GM12873 (cell line): Measurements from ENCODE around the gene SPO11.

Experiments
- CTCF ChIP-seq: IDR thresholded peaks from 2 replicates; pipeline ENCODE4 v1.5.1; 2012; ENCODE audit warnings: low read depth, mild to moderate bottlenecking, moderate library complexity, low read length, control low read depth; ENCODE audit not compliant: insufficient read depth; ENCODE audit errors: missing control alignments

Gene SPO11

DNA sequence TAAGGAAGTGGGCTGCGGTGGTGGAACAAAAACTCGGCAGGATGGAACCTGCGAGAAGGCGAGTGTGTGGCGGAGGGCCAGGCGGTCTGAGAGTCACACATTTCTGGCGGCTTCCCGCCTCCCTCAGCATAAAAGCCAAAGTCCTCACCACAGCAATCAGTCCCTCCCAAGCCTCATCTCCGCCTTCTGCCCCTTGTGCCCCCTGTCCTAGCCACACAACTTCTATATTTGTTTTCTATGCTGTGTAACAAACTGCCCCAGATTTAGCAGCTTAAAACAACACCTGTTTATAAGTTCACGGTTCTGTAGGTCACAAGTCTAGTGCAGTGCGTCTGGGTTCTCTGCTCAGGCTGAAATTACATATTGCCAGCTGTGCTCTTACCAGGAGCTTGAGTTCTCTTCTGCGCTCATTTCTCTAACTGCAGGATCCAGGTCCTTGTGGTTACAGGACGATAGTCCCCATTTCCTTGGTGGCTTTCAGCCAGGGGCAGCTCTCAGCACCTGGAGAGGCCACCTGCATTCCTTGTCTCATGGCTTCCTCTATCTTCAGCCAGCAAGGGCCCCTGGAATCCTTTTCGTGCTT, 11.7 kb upstream of the SPO11 start:
- TF ChIP-seq CTCF = no peak

DNA sequence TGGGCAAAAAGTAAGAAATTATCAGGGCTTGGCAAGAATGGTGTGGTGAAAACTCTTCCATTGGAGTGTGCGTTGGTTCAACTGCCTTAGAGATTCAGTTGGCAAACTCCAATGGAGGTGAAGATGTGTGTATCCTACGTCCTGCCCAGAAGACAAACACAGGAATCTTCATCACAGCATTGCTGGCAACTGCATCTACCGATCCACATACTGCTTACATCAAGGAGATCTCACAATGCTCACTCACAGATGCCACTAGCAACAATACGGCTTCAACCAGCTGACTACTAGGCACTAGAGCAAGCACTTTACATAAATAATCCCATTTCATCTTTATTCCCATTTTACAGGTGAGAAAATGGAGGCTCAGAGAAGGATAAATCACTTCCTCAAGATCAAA, 10.0 kb upstream of the SPO11 start:
- no peak for TF ChIP-seq CTCF

GRCh38 chr20:57320358-57320757, 9.2 kb upstream of the SPO11 start:
- TF ChIP-seq CTCF = no peak

GRCh38 chr20:57321142-57321541, 8.5 kb upstream of the SPO11 start:
- TF ChIP-seq CTCF = no peak

- no peak for TF ChIP-seq CTCF
These were observed 7.1 kb upstream of the SPO11 start for GRCh38 chr20:57322476-57322875.

- no peak for TF ChIP-seq CTCF
These were observed 6.6 kb upstream of the SPO11 start for GRCh38 chr20:57323034-57323433.

GRCh38 chr20:57325632-57326356, 3.8 kb upstream of the SPO11 start:
- no peak for TF ChIP-seq CTCF
